ENCODE results near the gene CYYR1.

DNA sequence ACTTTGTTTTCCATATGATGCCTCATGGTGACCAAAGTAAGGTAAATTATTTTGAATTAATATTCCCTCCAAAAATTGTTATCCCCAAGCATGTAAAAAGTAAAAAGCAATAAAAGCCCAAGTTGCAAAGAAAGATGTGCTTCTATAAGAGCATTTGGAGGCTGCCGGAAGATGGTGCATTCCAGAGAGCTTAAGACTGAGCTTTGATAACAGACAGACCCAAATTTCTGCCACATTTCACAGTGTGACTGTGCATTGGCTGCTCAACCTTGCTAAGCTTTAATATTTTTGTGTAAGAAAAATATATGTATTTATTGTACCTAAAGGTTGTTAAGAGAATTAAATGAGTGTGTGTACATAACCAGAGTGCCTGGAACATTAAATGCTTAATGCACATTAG, 67.9 kb downstream of the CYYR1 start:
- no peak for TF ChIP-seq POLR2A (IDR thresholded peaks at IDR 0.05; ENCODE audit: low read length)
- no peak for TF ChIP-seq GATA1 (IDR thresholded peaks at IDR 0.05; ENCODE audit: low read depth, low read length)

All from erythroblast (primary cell).